DND-41 (cell line): ENCODE measurements around the gene QSER1.

Experiments
- ATAC-seq: fragments of 200-7000 bp; cut with Tn5 transposase; 3 replicates; pipeline ENCODE4 v1.9.1; 2021; ENCODE audit warnings: low read depth; ENCODE audit not compliant: insufficient read depth
- DNase-seq: peaks from one replicate; pipeline ENCODE4 v3.0.0-alpha.2; 2020
- H2AFZ ChIP-seq: 2 replicates; pipeline ENCODE4 v1.6.0; 2012; ENCODE audit warnings: low read depth, low read length
- H3K27ac ChIP-seq: 2 replicates; pipeline ENCODE4 v1.5.1; 2012; ENCODE audit warnings: low read length, inconsistent platforms
- H3K27me3 ChIP-seq: fragments of 200-600 bp; sonication (generic); 2 replicates; pipeline ENCODE4 v1.6.0; 2012; ENCODE audit warnings: low read length, mild to moderate bottlenecking, inconsistent platforms; ENCODE audit not compliant: insufficient read depth, poor library complexity
- H3K36me3 ChIP-seq: 2 replicates; pipeline ENCODE4 v1.5.1; 2012; ENCODE audit warnings: low read length, inconsistent platforms; ENCODE audit not compliant: insufficient read depth
- H3K4me1 ChIP-seq: 2 replicates; pipeline ENCODE4 v1.5.1; 2012; ENCODE audit warnings: mild to moderate bottlenecking, low read length; ENCODE audit not compliant: insufficient read depth
- H3K4me2 ChIP-seq: 2 replicates; pipeline ENCODE4 v1.6.0; 2012; ENCODE audit warnings: mild to moderate bottlenecking, moderate library complexity, low read length, inconsistent platforms; ENCODE audit not compliant: insufficient read depth
- H3K4me3 ChIP-seq, 2 experiments: fragments of 200-600 bp in 1 of 2; shearing (Covaris generic) in 1 of 2; 2 replicates each; pipeline ENCODE4 v1.5.1; 2012 to 2016; ENCODE audit warnings: inconsistent platforms in 2 of 2, low read length in 2 of 2, mild to moderate bottlenecking in 2 of 2, low read depth in 1 of 2, moderate library complexity in 1 of 2
- H3K79me2 ChIP-seq: 2 replicates; pipeline ENCODE4 v1.6.0; 2012; ENCODE audit warnings: low read length, inconsistent platforms; ENCODE audit not compliant: insufficient read depth
- H3K9ac ChIP-seq: 2 replicates; pipeline ENCODE4 v1.6.0; 2012; ENCODE audit warnings: low read depth, mild to moderate bottlenecking, inconsistent platforms, low read length, moderate library complexity
- H3K9me3 ChIP-seq: 2 replicates; pipeline ENCODE4 v1.5.1; 2012; ENCODE audit warnings: low read length, moderate library complexity, mild to moderate bottlenecking, inconsistent platforms; ENCODE audit not compliant: insufficient read depth, severe bottlenecking
- H4K20me1 ChIP-seq: 2 replicates; pipeline ENCODE4 v1.6.0; 2012; ENCODE audit warnings: low read length; ENCODE audit not compliant: insufficient read depth
- CTCF ChIP-seq: IDR thresholded peaks from 2 replicates; pipeline ENCODE4 v1.5.1; 2012; ENCODE audit warnings: borderline replicate concordance, low read length, moderate library complexity, mild to moderate bottlenecking; ENCODE audit not compliant: poor library complexity, severe bottlenecking; ENCODE audit errors: extremely low read depth
- EZH2 ChIP-seq: IDR thresholded peaks from 3 replicates; pipeline ENCODE4 v1.6.1; 2012; ENCODE audit warnings: borderline replicate concordance, low read depth, mild to moderate bottlenecking, moderate library complexity, low read length, inconsistent platforms; ENCODE audit not compliant: severe bottlenecking

The QSER1 gene

GRCh38 chr11:32892355-32893092 lies at the start of gene QSER1:
Gene QSER1, plus strand, starts transcription at chr11:32892811. Its CDS starts 315 bp downstream, at chr11:32893126.
- peaks cover 18% of the 10 kb centered on the region for H4K20me1 ChIP-seq
- peaks cover 10% of the 10 kb centered on the region; the same call in 1 of the 2 replicates for H3K36me3 ChIP-seq
- ATAC-seq (peak; percentile 66), DNase-seq (peak; percentile 76)
- H2AFZ ChIP-seq: peak within 1 kb of the TSS; percentile 94
- H3K79me2 ChIP-seq: peaks cover 44% of the 10 kb centered on the region
- H3K9ac ChIP-seq: peak within 1 kb of the TSS; percentile 99
- no peaks in the 10 kb centered on the region for H3K27me3 ChIP-seq
- peak within 1 kb of the TSS; percentile 70 to 83 for H3K4me3 ChIP-seq
- peaks cover 35% of the 10 kb centered on the region for H3K4me1 ChIP-seq
- peak within 1 kb of the TSS; percentile 71 for H3K4me2 ChIP-seq
- no peak for TF ChIP-seq EZH2
- TF ChIP-seq CTCF: no peak
- H3K9me3 ChIP-seq: no peaks in the 10 kb centered on the region
- H3K27ac ChIP-seq: peak within 1 kb of the TSS; percentile 90

GRCh38 chr11:32843544-32843943 lies 49.1 kb upstream of the QSER1 start:
- Histone ChIP-seq H3K79me2 (no peaks in the 10 kb centered on the region), H3K36me3 (no peaks in the 10 kb centered on the region)
- ATAC-seq: no peak

GRCh38 chr11:32847511-32847910 lies 45.1 kb upstream of the QSER1 start:
- H3K27ac ChIP-seq: no peak overlapping the region
- no peaks in the 10 kb centered on the region for H3K79me2 ChIP-seq
- H4K20me1 ChIP-seq: no peaks in the 10 kb centered on the region
- H3K9ac ChIP-seq: no peak overlapping the region
- no peak overlapping the region for H3K4me3 ChIP-seq
- DNase-seq (no peak), ATAC-seq (no peak)
- TF ChIP-seq EZH2: no peak
- no peak for TF ChIP-seq CTCF
- no peak overlapping the region for H2AFZ ChIP-seq
- no peaks in the 10 kb centered on the region for H3K4me1 ChIP-seq
- H3K9me3 ChIP-seq: no peaks in the 10 kb centered on the region
- H3K27me3 ChIP-seq: no peaks in the 10 kb centered on the region
- H3K4me2 ChIP-seq: no peak overlapping the region
- H3K36me3 ChIP-seq: no peaks in the 10 kb centered on the region

More at GRCh38 chr11:32843544-32843943, 49.1 kb upstream of the QSER1 start:
- Histone ChIP-seq H3K9me3 (no peaks in the 10 kb centered on the region), H3K4me2 (no peak overlapping the region), H2AFZ (no peak overlapping the region), H3K4me3 (no peak overlapping the region), H4K20me1 (no peaks in the 10 kb centered on the region), H3K27me3 (no peaks in the 10 kb centered on the region), H3K27ac (no peak overlapping the region), H3K4me1 (no peaks in the 10 kb centered on the region), H3K9ac (no peak overlapping the region)
- no peak for DNase-seq
- TF ChIP-seq CTCF: no peak
- TF ChIP-seq EZH2: no peak
